NT2/D1 (cell line): ENCODE data around the gene DNAH1.

Experiments used
- SUZ12 ChIP-seq: IDR thresholded peaks from 2 replicates; pipeline ENCODE4 v1.6.1; 2011; ENCODE audit not compliant: insufficient read length, insufficient read depth; ENCODE audit errors: extremely low read depth
- YY1 ChIP-seq: IDR thresholded peaks from 2 replicates; pipeline ENCODE4 v1.6.1; 2011; ENCODE audit not compliant: insufficient read length, insufficient read depth
- ZNF274 ChIP-seq: IDR thresholded peaks from 2 replicates; pipeline ENCODE4 v1.6.1; 2011; ENCODE audit warnings: mild to moderate bottlenecking, low read depth, low read length

DNA sequence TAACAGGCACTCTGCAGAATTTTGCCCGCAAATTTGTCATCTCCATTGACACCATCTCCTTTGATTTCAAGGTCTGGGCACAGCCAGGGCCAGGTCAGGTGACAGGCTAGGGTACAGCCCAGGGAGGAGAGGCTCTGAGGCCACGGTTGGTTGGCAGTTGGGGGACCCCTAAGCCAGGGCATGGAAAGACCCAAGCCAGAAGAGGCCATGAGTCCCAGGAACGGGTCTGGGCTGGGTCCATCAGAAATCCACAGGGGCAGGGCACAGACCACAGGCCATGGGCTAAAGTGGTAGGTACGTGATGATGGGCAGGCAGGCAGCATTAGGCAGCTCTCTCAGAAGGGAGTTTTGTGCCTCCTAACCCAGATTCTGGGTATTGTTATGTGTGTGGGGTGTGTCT lies 83.0 kb downstream of the DNAH1 start:
- TF ChIP-seq YY1 (no peak), ZNF274 (no peak), SUZ12 (no peak)
